SK-N-SH (cell line): ENCODE measurements around the gene SNTG2. TPM values are rescaled to one million over a fixed set of nuclear protein-coding genes. Genes with fewer than 3 reads are reported as not detected.

Experiments used
- CTCF ChIA-PET: fragments of 300-600, 350-600 bp; formaldehyde crosslinking; extraction: SDS; loops from one replicate; lab custom pipeline; 2021; lab: Yijun Ruan, JAX
- POLR2A ChIA-PET: fragments of 350-600 bp; sonication (Branson Sonifier 250); formaldehyde crosslinking; extraction: SDS; loops from one replicate; lab custom pipeline; 2020; ENCODE audit warnings: antibody characterized with exemption, inconsistent platforms; lab: Yijun Ruan, JAX
- DNase-seq: peaks from one replicate; pipeline ENCODE4 v3.0.0; 2012
- H2AFZ ChIP-seq: fragments of 200-600 bp; sonication (generic); 2 replicates; pipeline ENCODE4 v1.8.1; 2016; ENCODE audit warnings: antibody characterized with exemption, mild to moderate bottlenecking, low read depth
- H3F3A ChIP-seq: fragments of 200-600 bp; sonication (generic); replicated peaks from 2 replicates; pipeline ENCODE3; 2016; ENCODE audit warnings: antibody characterized with exemption, mild to moderate bottlenecking; ENCODE audit not compliant: insufficient read depth
- H3K27ac ChIP-seq, 2 experiments: fragments of 200-500 bp in 1 of 2; fragments of 200-600 bp in 1 of 2; sonication (Bioruptor generic) in 1 of 2; sonication (generic), shearing (Covaris generic) in 1 of 2; 2 replicates each; pipeline versions ENCODE4 v1.5.1 to v1.6.1; 2014 to 2016; ENCODE audit warnings: low read depth in 2 of 2, inconsistent platforms in 1 of 2, low read length in 1 of 2, mild to moderate bottlenecking in 1 of 2, mixed read lengths in 1 of 2
- H3K27me3 ChIP-seq: fragments of 200-600 bp; sonication (generic), shearing (Covaris generic); 2 replicates; pipeline ENCODE4 v1.6.1; 2016; ENCODE audit warnings: mixed run types; ENCODE audit not compliant: insufficient read depth
- H3K36me3 ChIP-seq, 2 experiments: fragments of 200-500 bp in 1 of 2; fragments of 200-600 bp in 1 of 2; sonication (Bioruptor generic) in 1 of 2; sonication (generic) in 1 of 2; replicated peaks in 1 of 2; 2 replicates each; pipeline versions ENCODE3 to v1.5.1; 2014 to 2016; ENCODE audit warnings: low read length in 1 of 2, mild to moderate bottlenecking in 1 of 2; ENCODE audit not compliant: insufficient read depth in 2 of 2, control insufficient read depth in 1 of 2
- H3K4me1 ChIP-seq, 2 experiments: fragments of 200-500 bp in 1 of 2; fragments of 200-600 bp in 1 of 2; sonication (Bioruptor generic) in 1 of 2; sonication (generic), shearing (Covaris generic) in 1 of 2; 2 replicates each; pipeline versions ENCODE4 v1.5.1 to v1.6.1; 2014 to 2016; ENCODE audit warnings: low read depth in 1 of 2, low read length in 1 of 2, mixed run types in 1 of 2; ENCODE audit not compliant: insufficient read depth in 2 of 2, control insufficient read depth in 1 of 2
- H3K4me2 ChIP-seq: fragments of 200-600 bp; sonication (generic), shearing (Covaris generic); 2 replicates; pipeline ENCODE4 v1.6.1; 2017; ENCODE audit warnings: mixed run types
- H3K4me3 ChIP-seq, 2 experiments: fragments of 200-500 bp in 1 of 2; fragments of 200-600 bp in 1 of 2; sonication (Bioruptor generic) in 1 of 2; sonication (generic), shearing (Covaris generic) in 1 of 2; 2 replicates each; pipeline versions ENCODE4 v1.5.1 to v1.8.1; 2014 to 2016; ENCODE audit warnings: low read depth in 2 of 2, inconsistent platforms in 1 of 2, low read length in 1 of 2, mild to moderate bottlenecking in 1 of 2, mixed read lengths in 1 of 2, moderate library complexity in 1 of 2
- H3K79me2 ChIP-seq: fragments of 200-600 bp; sonication (generic); 2 replicates; pipeline ENCODE4 v1.8.1; 2017; ENCODE audit warnings: mild to moderate bottlenecking; ENCODE audit not compliant: insufficient read depth
- H3K9ac ChIP-seq: fragments of 200-600 bp; sonication (generic); 2 replicates; pipeline ENCODE4 v1.6.1; 2017; ENCODE audit warnings: mixed run types
- H3K9me2 ChIP-seq: fragments of 200-600 bp; sonication (generic); 2 replicates; pipeline ENCODE4 v1.6.1; 2017; ENCODE audit warnings: mixed run types
- H3K9me3 ChIP-seq: fragments of 200-600 bp; sonication (generic); 2 replicates; pipeline ENCODE4 v1.6.1; 2017; ENCODE audit warnings: mixed run types, mild to moderate bottlenecking, moderate library complexity
- H4K20me1 ChIP-seq: fragments of 200-600 bp; sonication (generic); 2 replicates; pipeline ENCODE4 v1.6.1; 2017; ENCODE audit warnings: mild to moderate bottlenecking, mixed run types; ENCODE audit not compliant: insufficient read depth
- CHD2 ChIP-seq: fragments of 150-350 bp; IDR thresholded peaks from 2 replicates; pipeline ENCODE4 v1.6.1; 2018; ENCODE audit warnings: low read length; ENCODE audit not compliant: partially characterized antibody
- ELF1 ChIP-seq: IDR thresholded peaks from 2 replicates; pipeline ENCODE4 v1.4.0; 2012
- FOSL2 ChIP-seq: IDR thresholded peaks from 2 replicates; pipeline ENCODE4 v1.4.0; 2012; ENCODE audit warnings: low read depth, mild to moderate bottlenecking, moderate library complexity, borderline replicate concordance
- FOXM1 ChIP-seq: IDR thresholded peaks from 2 replicates; pipeline ENCODE4 v1.4.0; 2012; ENCODE audit warnings: low read depth, mild to moderate bottlenecking
- GABPA ChIP-seq: IDR thresholded peaks from 2 replicates; pipeline ENCODE4 v1.4.0; 2012; ENCODE audit warnings: low read depth, mild to moderate bottlenecking
- JUND ChIP-seq: IDR thresholded peaks from 2 replicates; pipeline ENCODE4 v1.4.0; 2012
- NRF1 ChIP-seq: IDR thresholded peaks from 2 replicates; pipeline ENCODE4 v1.6.1; 2012; ENCODE audit warnings: low read depth, mild to moderate bottlenecking, low read length
- POLR2AphosphoS5 ChIP-seq: IDR thresholded peaks from 2 replicates; pipeline ENCODE4 v1.6.1; 2012; ENCODE audit warnings: low read depth, low read length
- RCOR1 ChIP-seq: fragments of 150-350 bp; IDR thresholded peaks from 2 replicates; pipeline ENCODE4 v1.6.1; 2017; ENCODE audit warnings: antibody characterized with exemption, low read length
- RFX5 ChIP-seq: IDR thresholded peaks from 2 replicates; pipeline ENCODE4 v1.6.1; 2012; ENCODE audit warnings: mild to moderate bottlenecking, improper control_type of control experiment, low read length
- RXRA ChIP-seq: IDR thresholded peaks from 2 replicates; pipeline ENCODE4 v1.4.0; 2012; ENCODE audit warnings: low read depth, mild to moderate bottlenecking, borderline replicate concordance
- TCF12 ChIP-seq: IDR thresholded peaks from 2 replicates; pipeline ENCODE4 v1.4.0; 2012
- TEAD4 ChIP-seq: IDR thresholded peaks from 2 replicates; pipeline ENCODE4 v1.4.0; 2012; ENCODE audit warnings: mild to moderate bottlenecking, borderline replicate concordance; ENCODE audit not compliant: insufficient read depth
- YY1 ChIP-seq: IDR thresholded peaks from 2 replicates; pipeline ENCODE4 v1.4.0; 2012; ENCODE audit warnings: low read depth, mild to moderate bottlenecking
- WGBS: methylation state at CpG from one replicate; pipeline ENCODE4 v1.1.6; 2017; ENCODE audit warnings: low lambda C conversion rate; 5-methylcytosine and 5-hydroxymethylcytosine counted together
- polyA plus RNA-seq, 3 experiments: library from polyadenylated mRNA; depleted of rRNA; stranded (reverse); fragments of >200 nt; gene quantifications; 2 replicates each; pipeline ENCODE4 v1.2.3, GENCODE V29; 2012
- TF ChIP-seq, protein P1 (sequence below): IDR thresholded peaks from 2 replicates; pipeline ENCODE4 v1.4.0; 2012; ENCODE audit warnings: low read depth, borderline replicate concordance
- TF ChIP-seq, protein P2 (sequence below): fragments of 150-350 bp; IDR thresholded peaks from 2 replicates; pipeline ENCODE4 v1.6.1; 2017; ENCODE audit warnings: antibody characterized with exemption, low read length, low read depth, borderline replicate concordance
- TF ChIP-seq, protein P3 (sequence below): fragments of 200-600 bp; sonication (generic); IDR thresholded peaks from 2 replicates; pipeline ENCODE4 v1.6.1; 2017; ENCODE audit warnings: antibody characterized with exemption, mild to moderate bottlenecking, moderate library complexity
- TF ChIP-seq, protein P4 (sequence below): IDR thresholded peaks from 2 replicates; pipeline ENCODE4; 2012
- TF ChIP-seq, protein P5 (sequence below): IDR thresholded peaks from 2 replicates; pipeline ENCODE4 v1.6.1; 2012; ENCODE audit warnings: mild to moderate bottlenecking, low read depth, low read length, moderate library complexity

Gene SNTG2
- polyA plus RNA-seq, 1 of the 3 experiments (the other 2 are of a cell fraction) = not detected

DNA sequence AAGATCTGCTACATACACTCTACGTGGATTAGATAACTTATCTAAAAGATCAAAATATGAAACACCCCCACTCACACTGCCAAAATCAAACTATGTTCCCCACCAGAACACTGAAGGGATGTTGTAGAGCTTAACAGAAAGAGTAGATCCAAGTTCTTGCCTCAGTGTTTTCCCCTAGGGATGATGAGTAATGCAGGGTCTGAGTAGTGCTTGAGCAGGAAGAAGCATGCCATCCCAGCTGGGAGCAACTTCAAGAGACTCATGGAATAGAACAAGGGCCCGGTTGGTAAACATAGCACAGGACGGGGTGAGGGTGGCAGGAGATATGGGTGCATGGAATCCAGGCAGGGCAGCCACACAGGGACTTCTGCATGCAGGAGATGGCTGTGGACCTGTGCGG lies 74.3 kb downstream of the SNTG2 start:
- no peak for DNase-seq
- Histone ChIP-seq H3K9ac (no peak overlapping the region), H3K27me3 (no peaks in the 10 kb centered on the region), H3K9me3 (no peaks in the 10 kb centered on the region), H4K20me1 (no peaks in the 10 kb centered on the region), H3K4me3 (no peak overlapping the region), H3F3A (no peaks in the 10 kb centered on the region), H2AFZ (no peak overlapping the region), H3K9me2 (no peaks in the 10 kb centered on the region), H3K79me2 (no peaks in the 10 kb centered on the region), H3K4me2 (no peak overlapping the region), H3K4me1 (peaks cover 0 to 13% of the 10 kb centered on the region in 2 experiments; a peak in 1 of 4 replicates), H3K27ac (no peak overlapping the region), H3K36me3 (no peaks in the 10 kb centered on the region)
- no peak for TF ChIP-seq TEAD4
- TF ChIP-seq NRF1 = no peak
- TF ChIP-seq POLR2AphosphoS5 = no peak
- TF ChIP-seq, protein P1, sequence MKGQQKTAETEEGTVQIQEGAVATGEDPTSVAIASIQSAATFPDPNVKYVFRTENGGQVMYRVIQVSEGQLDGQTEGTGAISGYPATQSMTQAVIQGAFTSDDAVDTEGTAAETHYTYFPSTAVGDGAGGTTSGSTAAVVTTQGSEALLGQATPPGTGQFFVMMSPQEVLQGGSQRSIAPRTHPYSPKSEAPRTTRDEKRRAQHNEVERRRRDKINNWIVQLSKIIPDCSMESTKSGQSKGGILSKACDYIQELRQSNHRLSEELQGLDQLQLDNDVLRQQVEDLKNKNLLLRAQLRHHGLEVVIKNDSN = no peak
- TF ChIP-seq, protein P2, sequence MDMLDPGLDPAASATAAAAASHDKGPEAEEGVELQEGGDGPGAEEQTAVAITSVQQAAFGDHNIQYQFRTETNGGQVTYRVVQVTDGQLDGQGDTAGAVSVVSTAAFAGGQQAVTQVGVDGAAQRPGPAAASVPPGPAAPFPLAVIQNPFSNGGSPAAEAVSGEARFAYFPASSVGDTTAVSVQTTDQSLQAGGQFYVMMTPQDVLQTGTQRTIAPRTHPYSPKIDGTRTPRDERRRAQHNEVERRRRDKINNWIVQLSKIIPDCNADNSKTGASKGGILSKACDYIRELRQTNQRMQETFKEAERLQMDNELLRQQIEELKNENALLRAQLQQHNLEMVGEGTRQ = no peak
- no peak for TF ChIP-seq RXRA
- TF ChIP-seq RCOR1 = no peak
- no peak for TF ChIP-seq RFX5
- no peak for TF ChIP-seq JUND
- TF ChIP-seq GABPA = no peak
- TF ChIP-seq FOXM1 = no peak
- TF ChIP-seq, protein P3, sequence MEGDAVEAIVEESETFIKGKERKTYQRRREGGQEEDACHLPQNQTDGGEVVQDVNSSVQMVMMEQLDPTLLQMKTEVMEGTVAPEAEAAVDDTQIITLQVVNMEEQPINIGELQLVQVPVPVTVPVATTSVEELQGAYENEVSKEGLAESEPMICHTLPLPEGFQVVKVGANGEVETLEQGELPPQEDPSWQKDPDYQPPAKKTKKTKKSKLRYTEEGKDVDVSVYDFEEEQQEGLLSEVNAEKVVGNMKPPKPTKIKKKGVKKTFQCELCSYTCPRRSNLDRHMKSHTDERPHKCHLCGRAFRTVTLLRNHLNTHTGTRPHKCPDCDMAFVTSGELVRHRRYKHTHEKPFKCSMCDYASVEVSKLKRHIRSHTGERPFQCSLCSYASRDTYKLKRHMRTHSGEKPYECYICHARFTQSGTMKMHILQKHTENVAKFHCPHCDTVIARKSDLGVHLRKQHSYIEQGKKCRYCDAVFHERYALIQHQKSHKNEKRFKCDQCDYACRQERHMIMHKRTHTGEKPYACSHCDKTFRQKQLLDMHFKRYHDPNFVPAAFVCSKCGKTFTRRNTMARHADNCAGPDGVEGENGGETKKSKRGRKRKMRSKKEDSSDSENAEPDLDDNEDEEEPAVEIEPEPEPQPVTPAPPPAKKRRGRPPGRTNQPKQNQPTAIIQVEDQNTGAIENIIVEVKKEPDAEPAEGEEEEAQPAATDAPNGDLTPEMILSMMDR = no peak
- TF ChIP-seq FOSL2 = no peak
- no peak for TF ChIP-seq TCF12
- TF ChIP-seq YY1 = no peak
- 31% methylated on average over 4 of the region's 4 CpGs for WGBS
- ChIA-PET POLR2A (no interaction called here), CTCF (no interaction called here)

DNA sequence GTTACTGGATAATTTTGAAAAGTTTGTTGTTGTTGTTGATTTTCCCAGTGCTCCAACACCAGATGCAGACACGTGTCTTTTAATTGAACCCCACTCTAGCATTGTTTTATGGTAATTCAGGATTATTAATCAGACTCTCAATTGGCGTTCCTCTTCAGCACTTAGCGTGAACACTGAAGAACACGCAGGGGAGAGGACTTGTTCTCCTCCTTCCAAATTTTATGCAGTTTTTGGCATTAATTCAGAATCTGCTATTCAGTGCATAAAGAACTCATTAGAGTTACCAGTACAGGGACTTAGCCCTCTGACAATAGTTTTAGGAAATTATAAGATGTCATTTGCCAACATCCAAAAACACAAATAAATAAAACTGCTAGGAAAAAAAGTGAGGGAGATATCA lies 75.5 kb downstream of the SNTG2 start:
- Histone ChIP-seq H3K9me3 (no peaks in the 10 kb centered on the region), H3K4me1 (peaks cover 0 to 13% of the 10 kb centered on the region in 2 experiments; a peak in 1 of 4 replicates), H3K9ac (no peak overlapping the region), H2AFZ (no peak overlapping the region), H3K36me3 (no peaks in the 10 kb centered on the region), H4K20me1 (no peaks in the 10 kb centered on the region), H3K9me2 (no peaks in the 10 kb centered on the region), H3K4me2 (no peak overlapping the region), H3F3A (no peaks in the 10 kb centered on the region), H3K27me3 (no peaks in the 10 kb centered on the region), H3K27ac (no peak overlapping the region), H3K4me3 (no peak overlapping the region), H3K79me2 (no peaks in the 10 kb centered on the region)
- WGBS = 38% methylated on average over 4 of the region's 4 CpGs
- POLR2A ChIA-PET = no interaction called here
- TF ChIP-seq, protein P4, sequence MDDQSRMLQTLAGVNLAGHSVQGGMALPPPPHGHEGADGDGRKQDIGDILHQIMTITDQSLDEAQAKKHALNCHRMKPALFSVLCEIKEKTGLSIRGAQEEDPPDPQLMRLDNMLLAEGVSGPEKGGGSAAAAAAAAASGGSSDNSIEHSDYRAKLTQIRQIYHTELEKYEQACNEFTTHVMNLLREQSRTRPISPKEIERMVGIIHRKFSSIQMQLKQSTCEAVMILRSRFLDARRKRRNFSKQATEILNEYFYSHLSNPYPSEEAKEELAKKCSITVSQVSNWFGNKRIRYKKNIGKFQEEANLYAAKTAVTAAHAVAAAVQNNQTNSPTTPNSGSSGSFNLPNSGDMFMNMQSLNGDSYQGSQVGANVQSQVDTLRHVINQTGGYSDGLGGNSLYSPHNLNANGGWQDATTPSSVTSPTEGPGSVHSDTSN = no peak
- no peak for TF ChIP-seq ELF1
- TF ChIP-seq, protein P5, sequence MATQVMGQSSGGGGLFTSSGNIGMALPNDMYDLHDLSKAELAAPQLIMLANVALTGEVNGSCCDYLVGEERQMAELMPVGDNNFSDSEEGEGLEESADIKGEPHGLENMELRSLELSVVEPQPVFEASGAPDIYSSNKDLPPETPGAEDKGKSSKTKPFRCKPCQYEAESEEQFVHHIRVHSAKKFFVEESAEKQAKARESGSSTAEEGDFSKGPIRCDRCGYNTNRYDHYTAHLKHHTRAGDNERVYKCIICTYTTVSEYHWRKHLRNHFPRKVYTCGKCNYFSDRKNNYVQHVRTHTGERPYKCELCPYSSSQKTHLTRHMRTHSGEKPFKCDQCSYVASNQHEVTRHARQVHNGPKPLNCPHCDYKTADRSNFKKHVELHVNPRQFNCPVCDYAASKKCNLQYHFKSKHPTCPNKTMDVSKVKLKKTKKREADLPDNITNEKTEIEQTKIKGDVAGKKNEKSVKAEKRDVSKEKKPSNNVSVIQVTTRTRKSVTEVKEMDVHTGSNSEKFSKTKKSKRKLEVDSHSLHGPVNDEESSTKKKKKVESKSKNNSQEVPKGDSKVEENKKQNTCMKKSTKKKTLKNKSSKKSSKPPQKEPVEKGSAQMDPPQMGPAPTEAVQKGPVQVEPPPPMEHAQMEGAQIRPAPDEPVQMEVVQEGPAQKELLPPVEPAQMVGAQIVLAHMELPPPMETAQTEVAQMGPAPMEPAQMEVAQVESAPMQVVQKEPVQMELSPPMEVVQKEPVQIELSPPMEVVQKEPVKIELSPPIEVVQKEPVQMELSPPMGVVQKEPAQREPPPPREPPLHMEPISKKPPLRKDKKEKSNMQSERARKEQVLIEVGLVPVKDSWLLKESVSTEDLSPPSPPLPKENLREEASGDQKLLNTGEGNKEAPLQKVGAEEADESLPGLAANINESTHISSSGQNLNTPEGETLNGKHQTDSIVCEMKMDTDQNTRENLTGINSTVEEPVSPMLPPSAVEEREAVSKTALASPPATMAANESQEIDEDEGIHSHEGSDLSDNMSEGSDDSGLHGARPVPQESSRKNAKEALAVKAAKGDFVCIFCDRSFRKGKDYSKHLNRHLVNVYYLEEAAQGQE = no peak
- no peak for TF ChIP-seq RCOR1
- TF ChIP-seq CHD2 = no peak
- CTCF ChIA-PET = interaction anchor here (1.5 kb wide), 2 partner anchors 9 to 44 kb away, joined by 3 to 5 read pairs; no protein-coding TSS in a partner anchor
- DNase-seq = no peak
